Endothelial cell of umbilical vein (primary cell): Measurements from ENCODE around the gene MRTO4. TPM values are rescaled to one million over a fixed set of nuclear protein-coding genes. Genes with fewer than 3 reads are reported as not detected.
"Not testable (repeated sequence)": the region's sequence is repeated elsewhere in the genome, so short reads cannot be mapped to it uniquely, and the experiment has no call there.

Source experiments
- BruUV-seq: library from RNA; stranded (reverse); fragments of 400-500 nt; replicated peaks from 2 replicates; lab custom pipeline; 2021; lab: Mats Ljungman, UMichigan
- CTCF ChIA-PET: fragments of 300-600, 350-600 bp; sonication (Branson Sonifier 250); formaldehyde crosslinking; loops from one replicate; lab custom pipeline; 2021; ENCODE audit warnings: antibody characterized with exemption, inconsistent platforms; lab: Charles Lee
- POLR2A ChIA-PET: fragments of 300-600, 350-600 bp; sonication (Branson Sonifier 250); formaldehyde crosslinking; loops from one replicate; lab custom pipeline; 2021; ENCODE audit warnings: antibody characterized with exemption, inconsistent platforms; lab: Charles Lee
- DNase-seq: peaks from one replicate; pipeline ENCODE4 v3.0.0-alpha.2; 2011; ENCODE audit warnings: low read depth, low spot score
- FAIRE-seq: peaks from 2 replicates; lab custom pipeline; 2011; peaks lifted over from hg19 to GRCh38; lab: Jason Lieb, UNC
- H2AFZ ChIP-seq: 2 replicates; pipeline ENCODE4 v1.6.0; 2012; ENCODE audit warnings: low read depth, low read length, control low read depth, inconsistent platforms
- H3K27ac ChIP-seq: 2 replicates; pipeline ENCODE4 v1.5.1; 2011; ENCODE audit warnings: low read depth, mild to moderate bottlenecking, control low read depth, low read length, moderate library complexity; ENCODE audit not compliant: insufficient read depth
- H3K27me3 ChIP-seq, 2 experiments: 2 replicates each; pipeline versions ENCODE4 v1.6.0 to v1.6.1; 2011; ENCODE audit warnings: low read length in 2 of 2, mixed read lengths in 1 of 2; ENCODE audit not compliant: control insufficient read depth in 2 of 2, insufficient read depth in 2 of 2
- H3K36me3 ChIP-seq, 2 experiments: 2 replicates in 1 of 2; 3 replicates in 1 of 2; pipeline ENCODE4 v1.5.1; 2011; ENCODE audit warnings: low read length in 2 of 2, mild to moderate bottlenecking in 1 of 2, moderate library complexity in 1 of 2; ENCODE audit not compliant: control insufficient read depth in 2 of 2, insufficient read depth in 2 of 2; ENCODE audit errors: extremely low read depth in 1 of 2
- H3K4me1 ChIP-seq: 3 replicates; pipeline ENCODE4 v1.5.1; 2011; ENCODE audit warnings: mild to moderate bottlenecking, low read length; ENCODE audit not compliant: control insufficient read depth, insufficient read depth; ENCODE audit errors: extremely low read depth
- H3K4me2 ChIP-seq: 2 replicates; pipeline ENCODE4 v1.6.1; 2011; ENCODE audit warnings: low read length, control low read depth, mixed read lengths; ENCODE audit not compliant: insufficient read depth
- H3K4me3 ChIP-seq, 3 experiments: fragments of 200-600 bp in 1 of 3; sonication (generic), shearing (Covaris generic) in 1 of 3; replicated peaks in 1 of 3; 2 replicates each; pipeline ENCODE4 v1.5.1; 2011 to 2016; ENCODE audit warnings: control low read depth in 3 of 3, low read length in 3 of 3, mild to moderate bottlenecking in 2 of 3, inconsistent platforms in 1 of 3, low read depth in 1 of 3, moderate library complexity in 1 of 3; ENCODE audit not compliant: insufficient read depth in 1 of 3
- H3K79me2 ChIP-seq: 2 replicates; pipeline ENCODE4 v1.6.0; 2012; ENCODE audit warnings: low read length, inconsistent platforms; ENCODE audit not compliant: control insufficient read depth, insufficient read depth
- H3K9ac ChIP-seq: replicated peaks from 2 replicates; pipeline ENCODE3; 2011; ENCODE audit warnings: low read length, control low read depth; ENCODE audit not compliant: insufficient read depth; ENCODE audit errors: extremely low read depth
- H3K9me1 ChIP-seq: replicated peaks from 3 replicates; pipeline ENCODE4 v1.6.0; 2011; ENCODE audit warnings: mild to moderate bottlenecking, low read length; ENCODE audit not compliant: control insufficient read depth, insufficient read depth; ENCODE audit errors: extremely low read depth
- H3K9me3 ChIP-seq: replicated peaks from 2 replicates; pipeline ENCODE4 v1.5.1; 2012; ENCODE audit warnings: low read length, inconsistent platforms; ENCODE audit not compliant: control insufficient read depth, insufficient read depth
- H4K20me1 ChIP-seq: replicated peaks from 2 replicates; pipeline ENCODE3; 2011; ENCODE audit warnings: mild to moderate bottlenecking, low read length; ENCODE audit not compliant: control insufficient read depth, insufficient read depth; ENCODE audit errors: extremely low read depth
- EZH2 ChIP-seq: IDR thresholded peaks from 2 replicates; pipeline ENCODE4 v1.6.1; 2012; ENCODE audit warnings: borderline replicate concordance, low read depth, mild to moderate bottlenecking, moderate library complexity, low read length, inconsistent platforms; ENCODE audit not compliant: severe bottlenecking
- FOS ChIP-seq: IDR thresholded peaks from 2 replicates; pipeline ENCODE4 v1.6.1; 2011; ENCODE audit warnings: mild to moderate bottlenecking, low read length, moderate library complexity, borderline replicate concordance; ENCODE audit not compliant: insufficient read depth
- GATA2 ChIP-seq: IDR thresholded peaks from 2 replicates; pipeline ENCODE4 v1.7.0; 2011; ENCODE audit warnings: low read depth, mild to moderate bottlenecking, moderate library complexity, mixed read lengths, low read length; ENCODE audit not compliant: insufficient read length, insufficient read depth
- JUN ChIP-seq: IDR thresholded peaks from 2 replicates; pipeline ENCODE4 v1.6.1; 2011; ENCODE audit warnings: borderline replicate concordance, low read depth; ENCODE audit not compliant: insufficient read length, insufficient read depth
- MYC ChIP-seq: IDR thresholded peaks from one replicate; pipeline ENCODE4 v1.6.1; 2011; ENCODE audit warnings: mild to moderate bottlenecking, low read depth, low read length
- POLR2A ChIP-seq: IDR thresholded peaks from 2 replicates; pipeline ENCODE4 v1.6.1; 2012; ENCODE audit warnings: low read depth, mild to moderate bottlenecking, control low read depth, low read length
- POLR2AphosphoS5 ChIP-seq: IDR thresholded peaks from 2 replicates; pipeline ENCODE4 v1.6.1; 2012; ENCODE audit warnings: low read depth, mild to moderate bottlenecking, control low read depth, low read length, moderate library complexity; ENCODE audit not compliant: insufficient read depth
- dilution Hi-C: fragments of 300-500 bp; cut with MboI; formaldehyde crosslinking; loops from one replicate; pipeline ENCODE4 v1.15.0; 2019; ENCODE audit warnings: low sequenced_read_pairs; ENCODE audit not compliant: extremely low pct_ligation_motif_present
- intact Hi-C: fragments of 100-400 bp; cut with micrococcal nuclease; formaldehyde crosslinking; loops from one replicate; pipeline ENCODE4 v1.10.0; 2022
- polyA plus RNA-seq, 4 experiments: library from polyadenylated mRNA; depleted of rRNA in 3 of 4; stranded (reverse) in 3 of 4; unstranded in 1 of 4; fragments of >200 nt; gene quantifications; 2 replicates each; pipeline versions ENCODE4 v1.2.1 to v1.2.3, GENCODE V29; 2011 to 2012; ENCODE audit warnings: missing spikeins in 1 of 4
- total RNA-seq: library from RNA; stranded (reverse); gene quantifications from 2 replicates; pipeline ENCODE4 v1.2.3, GENCODE V29; 2021
- TF ChIP-seq, protein P1 (sequence below): IDR thresholded peaks from 2 replicates; pipeline ENCODE4 v1.6.1; 2011; ENCODE audit not compliant: insufficient read depth, insufficient read length
- TF ChIP-seq, protein P2 (sequence below), 2 donors: IDR thresholded peaks; 1 replicate in 1 of 2; 2 replicates in 1 of 2; pipeline ENCODE4 v1.5.1; 2011; ENCODE audit warnings: low read length in 2 of 2, mild to moderate bottlenecking in 2 of 2, moderate library complexity in 2 of 2, control low read depth in 1 of 2, inconsistent platforms in 1 of 2, low read depth in 1 of 2; ENCODE audit not compliant: insufficient read depth in 1 of 2; ENCODE audit errors: extremely low read depth in 1 of 2

Gene MRTO4
- total and polyA plus RNA-seq, 2 donors (not counting 3 experiments of a cell fraction or from before 2014, with no cell fraction given): 33.6 to 49.4 TPM

DNA sequence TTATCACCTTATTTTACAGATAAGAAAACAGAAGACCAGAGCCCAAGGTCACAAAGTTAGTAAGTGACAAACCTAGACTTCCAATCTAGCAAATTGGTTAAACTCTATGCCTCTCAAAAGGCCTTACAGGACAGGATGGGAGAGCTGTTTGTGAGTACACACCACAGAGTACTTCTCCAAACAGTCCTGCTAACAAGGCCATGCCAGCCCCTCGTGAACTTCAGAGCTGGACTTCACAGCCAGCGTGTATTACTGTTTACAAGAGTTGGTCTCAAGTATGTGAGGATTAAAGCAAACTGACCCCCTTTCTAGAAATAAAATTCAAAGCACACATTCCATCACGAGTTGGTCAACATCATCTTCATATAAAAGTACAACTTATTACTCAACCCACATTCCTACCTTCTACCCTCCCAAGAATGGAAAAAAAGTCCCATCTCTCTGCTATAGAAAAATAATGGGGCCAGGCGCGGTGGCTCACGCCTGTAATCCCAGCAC is 21.7 kb upstream of the MRTO4 start:
- peaks cover 42 to 51% of the 10 kb centered on the region in 2 experiments for H3K36me3 ChIP-seq

DNA sequence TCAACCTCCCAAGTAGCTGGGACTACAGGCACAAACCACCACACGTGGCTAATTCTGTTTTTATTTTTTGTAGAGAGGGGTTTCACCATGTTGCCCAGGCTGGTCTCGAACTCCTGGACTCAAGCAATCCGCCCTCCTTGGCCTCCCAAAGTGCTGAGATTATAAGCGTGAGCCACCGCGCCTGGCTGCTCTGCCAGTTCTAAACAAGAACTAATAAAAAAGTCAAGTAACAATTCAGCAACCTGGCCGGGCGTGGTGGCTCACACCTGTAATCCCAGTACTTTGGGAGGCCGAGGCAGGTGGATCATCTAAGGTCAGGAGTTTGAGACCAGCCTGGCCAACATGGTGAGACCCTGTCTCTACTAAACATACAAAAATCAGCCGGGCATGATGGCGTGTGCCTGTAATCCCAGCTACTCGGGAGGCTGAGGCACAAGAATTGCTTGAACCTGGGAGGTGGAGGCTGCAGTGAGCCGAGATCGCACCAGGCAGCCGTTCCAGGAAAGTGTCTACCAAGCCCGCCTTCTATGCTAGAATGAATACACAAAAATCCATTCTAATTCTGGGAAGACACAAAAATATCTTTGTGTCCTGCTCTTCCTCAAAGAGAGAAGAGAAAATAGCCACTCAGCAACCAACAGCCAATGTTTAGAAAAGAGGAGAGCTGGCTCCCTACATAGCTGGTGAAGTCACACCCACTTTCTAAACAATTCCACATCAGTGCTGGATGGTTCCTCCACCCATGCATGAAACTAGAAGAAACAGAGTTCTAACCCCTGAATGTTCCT is 19.7 kb upstream of the MRTO4 start:
- CTCF ChIA-PET: interaction anchor here (1.0 to 5.9 kb wide), 3 partner anchors 9 to 422 kb away, joined by 3 to 24 read pairs (median 4); no protein-coding TSS in a partner anchor
- intact Hi-C loops: not testable (repeated sequence)

More for the DNA sequence above, 21.7 kb upstream of the MRTO4 start:
- H3K9me1 ChIP-seq: no peaks in the 10 kb centered on the region
- no peak overlapping the region for H2AFZ ChIP-seq
- ChIA-PET CTCF (interaction anchor here (1.6 to 5.9 kb wide), 2 partner anchors 10 to 11 kb away, joined by 4 to 24 read pairs; no protein-coding TSS in a partner anchor), POLR2A (no interaction called here)
- H3K4me2 ChIP-seq: no peak overlapping the region
- no peak for DNase-seq
- no peaks in the 10 kb centered on the region for H4K20me1 ChIP-seq
- BruUV-seq: no TSS peak
- dilution Hi-C loops: no loop called here
- no peak for FAIRE-seq
- no peak overlapping the region for H3K4me3 ChIP-seq
- TF ChIP-seq MYC: no peak
- no peak for TF ChIP-seq POLR2AphosphoS5
- no peak for TF ChIP-seq EZH2
- no peak for TF ChIP-seq JUN
- TF ChIP-seq FOS: no peak
- no peak for TF ChIP-seq POLR2A
- TF ChIP-seq, protein P1, sequence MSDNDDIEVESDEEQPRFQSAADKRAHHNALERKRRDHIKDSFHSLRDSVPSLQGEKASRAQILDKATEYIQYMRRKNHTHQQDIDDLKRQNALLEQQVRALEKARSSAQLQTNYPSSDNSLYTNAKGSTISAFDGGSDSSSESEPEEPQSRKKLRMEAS: no peak
- TF ChIP-seq, protein P2, sequence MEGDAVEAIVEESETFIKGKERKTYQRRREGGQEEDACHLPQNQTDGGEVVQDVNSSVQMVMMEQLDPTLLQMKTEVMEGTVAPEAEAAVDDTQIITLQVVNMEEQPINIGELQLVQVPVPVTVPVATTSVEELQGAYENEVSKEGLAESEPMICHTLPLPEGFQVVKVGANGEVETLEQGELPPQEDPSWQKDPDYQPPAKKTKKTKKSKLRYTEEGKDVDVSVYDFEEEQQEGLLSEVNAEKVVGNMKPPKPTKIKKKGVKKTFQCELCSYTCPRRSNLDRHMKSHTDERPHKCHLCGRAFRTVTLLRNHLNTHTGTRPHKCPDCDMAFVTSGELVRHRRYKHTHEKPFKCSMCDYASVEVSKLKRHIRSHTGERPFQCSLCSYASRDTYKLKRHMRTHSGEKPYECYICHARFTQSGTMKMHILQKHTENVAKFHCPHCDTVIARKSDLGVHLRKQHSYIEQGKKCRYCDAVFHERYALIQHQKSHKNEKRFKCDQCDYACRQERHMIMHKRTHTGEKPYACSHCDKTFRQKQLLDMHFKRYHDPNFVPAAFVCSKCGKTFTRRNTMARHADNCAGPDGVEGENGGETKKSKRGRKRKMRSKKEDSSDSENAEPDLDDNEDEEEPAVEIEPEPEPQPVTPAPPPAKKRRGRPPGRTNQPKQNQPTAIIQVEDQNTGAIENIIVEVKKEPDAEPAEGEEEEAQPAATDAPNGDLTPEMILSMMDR (IDR thresholded peaks at IDR 0.05; ENCODE audit: extremely low read depth in 1 of 2, insufficient read depth in 1 of 2, low read depth in 1 of 2, low read length in 2 of 2): no peak
- TF ChIP-seq GATA2: no peak
- no peak overlapping the region for H3K9ac ChIP-seq
- no peaks in the 10 kb centered on the region for H3K27me3 ChIP-seq
- H3K79me2 ChIP-seq: no peaks in the 10 kb centered on the region
- intact Hi-C loops: no loop called here
- no peaks in the 10 kb centered on the region for H3K9me3 ChIP-seq
- H3K4me1 ChIP-seq: no peaks in the 10 kb centered on the region
- no peak overlapping the region for H3K27ac ChIP-seq

More for the DNA sequence above, 19.7 kb upstream of the MRTO4 start:
- H3K9ac ChIP-seq, DNase-seq, H3K27me3 ChIP-seq, H3K79me2 ChIP-seq, H3K9me3 ChIP-seq, POLR2A ChIA-PET, FAIRE-seq, H3K4me2 ChIP-seq, H3K27ac ChIP-seq, H3K4me1 ChIP-seq, H4K20me1 ChIP-seq, H3K4me3 ChIP-seq, H3K9me1 ChIP-seq, dilution Hi-C loops, H2AFZ ChIP-seq, BruUV-seq: not testable (repeated sequence)
- peaks cover 36 to 45% of the 10 kb centered on the region in 2 experiments for H3K36me3 ChIP-seq
